ENCODE measurements around the gene AGR2. TPM values are rescaled to one million over a fixed set of nuclear protein-coding genes. Genes with fewer than 3 reads are reported as not detected.
A peak's percentile ranks its signal among the peaks of the same experiment; 100 is the strongest.

The AGR2 gene
- total and polyA plus RNA-seq, 2 donors (not counting 1 experiment from before 2014, with no cell fraction given): not detected

DNA sequence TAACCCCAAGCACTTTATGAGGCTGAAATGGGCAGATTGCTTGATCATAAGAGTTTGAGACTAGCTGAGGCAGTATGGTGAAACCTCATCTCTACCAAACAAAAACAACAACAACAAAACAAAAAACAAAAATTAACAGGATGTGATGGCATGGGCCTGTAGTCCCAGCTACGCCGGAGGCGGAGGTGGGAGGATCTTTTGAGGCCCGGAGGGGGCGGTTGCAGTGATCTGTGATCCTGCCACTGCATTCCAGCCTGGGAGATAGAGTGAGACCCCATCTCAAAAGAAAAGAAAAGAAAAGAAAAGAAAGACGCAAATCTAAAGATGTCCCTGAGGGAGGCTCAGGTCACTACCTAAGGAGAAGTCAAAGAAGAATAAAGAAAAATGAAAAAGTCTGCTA is 35.3 kb upstream of the AGR2 start:
- Histone ChIP-seq H3K27me3 (ENCODE audit: control insufficient read depth, insufficient read depth, low read length) (no peaks in the 10 kb centered on the region), H2AFZ (ENCODE audit: low read length) (no peak overlapping the region)

GRCh38 chr7:16839646-16840045 is 34.8 kb upstream of the AGR2 start:
- Histone ChIP-seq H4K20me1 (ENCODE audit: control insufficient read depth, extremely low read depth, insufficient read depth, low read length) (no peaks in the 10 kb centered on the region), H3K4me2 (ENCODE audit: extremely low read depth, insufficient read depth, low read length) (no peak overlapping the region), H3K9me3 (ENCODE audit: control insufficient read depth, insufficient read depth, low read depth, low read length) (no peaks in the 10 kb centered on the region), H3K36me3 (ENCODE audit: control insufficient read depth, insufficient read depth, low read length) (no peaks in the 10 kb centered on the region), H2AFZ (ENCODE audit: low read length) (no peak overlapping the region), H3K4me3 (replicated peaks in 1 of 4; ENCODE audit: control extremely low read depth in 1 of 4, insufficient read depth in 1 of 4, low read depth in 3 of 4, low read length in 4 of 4) (no peak overlapping the region), H3K9ac (ENCODE audit: insufficient read depth, low read length) (no peak overlapping the region), H3K27ac (ENCODE audit: insufficient read depth, low read length) (no peak overlapping the region), H3K79me2 (ENCODE audit: control insufficient read depth, insufficient read depth, low read length) (no peaks in the 10 kb centered on the region), H3K27me3 (ENCODE audit: control insufficient read depth, insufficient read depth, low read length) (no peaks in the 10 kb centered on the region), H3K4me1 (ENCODE audit: control insufficient read depth, extremely low read depth, insufficient read depth, low read length) (no peaks in the 10 kb centered on the region)
- TF ChIP-seq, protein P1, sequence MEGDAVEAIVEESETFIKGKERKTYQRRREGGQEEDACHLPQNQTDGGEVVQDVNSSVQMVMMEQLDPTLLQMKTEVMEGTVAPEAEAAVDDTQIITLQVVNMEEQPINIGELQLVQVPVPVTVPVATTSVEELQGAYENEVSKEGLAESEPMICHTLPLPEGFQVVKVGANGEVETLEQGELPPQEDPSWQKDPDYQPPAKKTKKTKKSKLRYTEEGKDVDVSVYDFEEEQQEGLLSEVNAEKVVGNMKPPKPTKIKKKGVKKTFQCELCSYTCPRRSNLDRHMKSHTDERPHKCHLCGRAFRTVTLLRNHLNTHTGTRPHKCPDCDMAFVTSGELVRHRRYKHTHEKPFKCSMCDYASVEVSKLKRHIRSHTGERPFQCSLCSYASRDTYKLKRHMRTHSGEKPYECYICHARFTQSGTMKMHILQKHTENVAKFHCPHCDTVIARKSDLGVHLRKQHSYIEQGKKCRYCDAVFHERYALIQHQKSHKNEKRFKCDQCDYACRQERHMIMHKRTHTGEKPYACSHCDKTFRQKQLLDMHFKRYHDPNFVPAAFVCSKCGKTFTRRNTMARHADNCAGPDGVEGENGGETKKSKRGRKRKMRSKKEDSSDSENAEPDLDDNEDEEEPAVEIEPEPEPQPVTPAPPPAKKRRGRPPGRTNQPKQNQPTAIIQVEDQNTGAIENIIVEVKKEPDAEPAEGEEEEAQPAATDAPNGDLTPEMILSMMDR (conservative IDR thresholded peaks at IDR 0.05 in 1 of 2, IDR thresholded peaks at IDR 0.05 in 1 of 2; ENCODE audit: low read depth in 1 of 2, low read length in 2 of 2): no peak
- no peak for TF ChIP-seq EZH2 (IDR thresholded peaks at IDR 0.05; ENCODE audit: low read length, missing control alignments)
- DNase-seq (ENCODE audit: low read depth in 2 of 2): peak in 1 of 2 donors; percentile 49

More for the DNA sequence above, 35.3 kb upstream of the AGR2 start:
- DNase-seq (ENCODE audit: low read depth in 2 of 2): no peak
- no peaks in the 10 kb centered on the region for H3K36me3 ChIP-seq (ENCODE audit: control insufficient read depth, insufficient read depth, low read length)
- H4K20me1 ChIP-seq (ENCODE audit: control insufficient read depth, extremely low read depth, insufficient read depth, low read length): no peaks in the 10 kb centered on the region
- no peaks in the 10 kb centered on the region for H3K9me3 ChIP-seq (ENCODE audit: control insufficient read depth, insufficient read depth, low read depth, low read length)
- TF ChIP-seq EZH2 (IDR thresholded peaks at IDR 0.05; ENCODE audit: low read length, missing control alignments): no peak
- TF ChIP-seq, protein P1 (conservative IDR thresholded peaks at IDR 0.05 in 1 of 2, IDR thresholded peaks at IDR 0.05 in 1 of 2; ENCODE audit: low read depth in 1 of 2, low read length in 2 of 2): no peak
- no peak overlapping the region for H3K27ac ChIP-seq (ENCODE audit: insufficient read depth, low read length)
- no peak overlapping the region for H3K9ac ChIP-seq (ENCODE audit: insufficient read depth, low read length)
- H3K4me3 ChIP-seq (replicated peaks in 1 of 4; ENCODE audit: control extremely low read depth in 1 of 4, insufficient read depth in 1 of 4, low read depth in 3 of 4, low read length in 4 of 4): no peak overlapping the region
- no peak overlapping the region for H3K4me2 ChIP-seq (ENCODE audit: extremely low read depth, insufficient read depth, low read length)
- no peaks in the 10 kb centered on the region for H3K4me1 ChIP-seq (ENCODE audit: control insufficient read depth, extremely low read depth, insufficient read depth, low read length)
- H3K79me2 ChIP-seq (ENCODE audit: control insufficient read depth, insufficient read depth, low read length): no peaks in the 10 kb centered on the region

GRCh38 chr7:16838891-16839290 is 34.1 kb upstream of the AGR2 start:
- Histone ChIP-seq H3K79me2 (ENCODE audit: control insufficient read depth, insufficient read depth, low read length) (no peaks in the 10 kb centered on the region), H3K36me3 (ENCODE audit: control insufficient read depth, insufficient read depth, low read length) (no peaks in the 10 kb centered on the region), H3K4me2 (ENCODE audit: extremely low read depth, insufficient read depth, low read length) (no peak overlapping the region), H3K27ac (ENCODE audit: insufficient read depth, low read length) (no peak overlapping the region), H3K4me1 (ENCODE audit: control insufficient read depth, extremely low read depth, insufficient read depth, low read length) (no peaks in the 10 kb centered on the region), H3K4me3 (replicated peaks in 1 of 4; ENCODE audit: control extremely low read depth in 1 of 4, insufficient read depth in 1 of 4, low read depth in 3 of 4, low read length in 4 of 4) (no peak overlapping the region), H3K9ac (ENCODE audit: insufficient read depth, low read length) (no peak overlapping the region), H3K9me3 (ENCODE audit: control insufficient read depth, insufficient read depth, low read depth, low read length) (no peaks in the 10 kb centered on the region), H2AFZ (ENCODE audit: low read length) (no peak overlapping the region), H4K20me1 (ENCODE audit: control insufficient read depth, extremely low read depth, insufficient read depth, low read length) (no peaks in the 10 kb centered on the region), H3K27me3 (ENCODE audit: control insufficient read depth, insufficient read depth, low read length) (no peaks in the 10 kb centered on the region)
- no peak for DNase-seq (ENCODE audit: low read depth in 2 of 2)
- TF ChIP-seq, protein P1 (conservative IDR thresholded peaks at IDR 0.05 in 1 of 2, IDR thresholded peaks at IDR 0.05 in 1 of 2; ENCODE audit: low read depth in 1 of 2, low read length in 2 of 2): no peak
- no peak for TF ChIP-seq EZH2 (IDR thresholded peaks at IDR 0.05; ENCODE audit: low read length, missing control alignments)
